H9 (cell line): ENCODE measurements around the gene INSYN1. TPM values are rescaled to one million over a fixed set of nuclear protein-coding genes. Genes with fewer than 3 reads are reported as not detected.

ENCODE experiments used
- DNase-seq: peaks from one replicate; pipeline ENCODE4 v3.0.0-alpha.2; 2017
- H2AFZ ChIP-seq: one replicate; pipeline ENCODE4 v1.6.1; 2013; ENCODE audit warnings: mild to moderate bottlenecking, low read length, control low read depth, moderate library complexity
- H2AK5ac ChIP-seq: 2 replicates; pipeline ENCODE4 v1.6.1; 2013; ENCODE audit warnings: low read length, control low read depth, mixed read lengths; ENCODE audit not compliant: insufficient read length
- H2BK120ac ChIP-seq: one replicate; pipeline ENCODE4 v1.6.1; 2013; ENCODE audit warnings: low read depth, mild to moderate bottlenecking, low read length, control low read depth, inconsistent platforms; ENCODE audit not compliant: poor library complexity, severe bottlenecking
- H2BK12ac ChIP-seq: 2 replicates; pipeline ENCODE4 v1.6.1; 2013; ENCODE audit warnings: low read length, control low read depth, mixed read lengths, low read depth; ENCODE audit not compliant: insufficient read length
- H2BK15ac ChIP-seq: 2 replicates; pipeline ENCODE4 v1.6.1; 2013; ENCODE audit warnings: low read depth, low read length, control low read depth
- H2BK20ac ChIP-seq: one replicate; pipeline ENCODE4 v1.6.1; 2013; ENCODE audit warnings: low read depth, mild to moderate bottlenecking, low read length, control low read depth, inconsistent platforms; ENCODE audit not compliant: poor library complexity, severe bottlenecking
- H2BK5ac ChIP-seq: 2 replicates; pipeline ENCODE4 v1.6.1; 2013; ENCODE audit warnings: low read length, control low read depth, mixed read lengths; ENCODE audit not compliant: insufficient read length
- H3K14ac ChIP-seq: 2 replicates; pipeline ENCODE4 v1.6.1; 2013; ENCODE audit warnings: low read length, control low read depth; ENCODE audit not compliant: insufficient read depth
- H3K18ac ChIP-seq: 2 replicates; pipeline ENCODE4 v1.6.1; 2013; ENCODE audit warnings: low read depth, mild to moderate bottlenecking, mixed read lengths, low read length, control low read depth; ENCODE audit not compliant: insufficient read length
- H3K23ac ChIP-seq: 2 replicates; pipeline ENCODE4 v1.6.1; 2013; ENCODE audit warnings: low read length, control low read depth, mixed read lengths, low read depth; ENCODE audit not compliant: insufficient read length
- H3K23me2 ChIP-seq: 2 replicates; pipeline ENCODE4 v1.6.1; 2013; ENCODE audit warnings: low read depth, mild to moderate bottlenecking, mixed read lengths, low read length, control low read depth; ENCODE audit not compliant: insufficient read length, poor library complexity, severe bottlenecking
- H3K27ac ChIP-seq: 2 replicates; pipeline ENCODE4 v1.5.1; 2013; ENCODE audit warnings: low read length, control low read depth, mixed read lengths, low read depth; ENCODE audit not compliant: insufficient read length
- H3K27me3 ChIP-seq: 2 replicates; pipeline ENCODE4 v1.6.1; 2013; ENCODE audit warnings: low read length, control low read depth, inconsistent platforms; ENCODE audit not compliant: insufficient read depth
- H3K4ac ChIP-seq: 2 replicates; pipeline ENCODE4 v1.6.1; 2013; ENCODE audit warnings: low read depth, mild to moderate bottlenecking, control low read depth, inconsistent platforms, low read length, moderate library complexity
- H3K4me1 ChIP-seq: 2 replicates; pipeline ENCODE4 v1.6.1; 2013; ENCODE audit warnings: low read length, control low read depth, inconsistent platforms; ENCODE audit not compliant: insufficient read depth
- H3K4me2 ChIP-seq: 2 replicates; pipeline ENCODE4 v1.6.1; 2013; ENCODE audit warnings: low read length, control low read depth, mixed read lengths; ENCODE audit not compliant: insufficient read length, insufficient read depth
- H3K56ac ChIP-seq: 2 replicates; pipeline ENCODE4 v1.6.1; 2013; ENCODE audit warnings: low read depth, mild to moderate bottlenecking, mixed read lengths, low read length, control low read depth; ENCODE audit not compliant: insufficient read length
- H3K79me1 ChIP-seq: 2 replicates; pipeline ENCODE4 v1.6.1; 2013; ENCODE audit warnings: low read depth, mild to moderate bottlenecking, moderate library complexity, low read length, control low read depth, inconsistent platforms; ENCODE audit not compliant: insufficient read depth, poor library complexity, severe bottlenecking
- H3K79me2 ChIP-seq: 2 replicates; pipeline ENCODE4 v1.6.1; 2013; ENCODE audit warnings: low read length, control low read depth, inconsistent platforms; ENCODE audit not compliant: insufficient read depth
- H3K9ac ChIP-seq: 2 replicates; pipeline ENCODE4 v1.6.1; 2013; ENCODE audit warnings: low read length, control low read depth, mixed read lengths; ENCODE audit not compliant: insufficient read length; ENCODE audit errors: extremely low read depth
- H3K9me3 ChIP-seq: one replicate; pipeline ENCODE4 v1.6.1; 2013; ENCODE audit warnings: low read depth, low read length, inconsistent platforms; ENCODE audit not compliant: control insufficient read depth
- H3T11ph ChIP-seq: one replicate; pipeline ENCODE4 v1.6.1; 2013; ENCODE audit warnings: mild to moderate bottlenecking, low read length, control low read depth, inconsistent platforms
- H4K20me1 ChIP-seq: one replicate; pipeline ENCODE4 v1.6.1; 2013; ENCODE audit not compliant: control insufficient read depth, insufficient read length, insufficient read depth
- H4K5ac ChIP-seq: 2 replicates; pipeline ENCODE4 v1.6.1; 2013; ENCODE audit warnings: low read depth, mild to moderate bottlenecking, mixed read lengths, low read length, control low read depth; ENCODE audit not compliant: insufficient read length
- H4K8ac ChIP-seq: replicated peaks from 2 replicates; pipeline ENCODE4 v1.6.1; 2013; ENCODE audit warnings: low read length, control low read depth, mixed read lengths, low read depth; ENCODE audit not compliant: insufficient read length
- H4K91ac ChIP-seq: 2 replicates; pipeline ENCODE4 v1.6.1; 2013; ENCODE audit warnings: low read depth, mild to moderate bottlenecking, moderate library complexity, mixed read lengths, low read length, control low read depth; ENCODE audit not compliant: insufficient read length
- H3K27ac Mint-ChIP-seq, 3 experiments: 2 replicates in 2 of 3; 3 replicates in 1 of 3; pipeline ENCODE4 v1.8.0; 2020 to 2021; ENCODE audit warnings: mixed read lengths in 3 of 3, mild to moderate bottlenecking in 1 of 3, moderate library complexity in 1 of 3
- H3K27me3 Mint-ChIP-seq: 2 replicates; pipeline ENCODE4 v1.8.0; 2021; ENCODE audit warnings: low read depth, mild to moderate bottlenecking, moderate library complexity, mixed read lengths
- H3K36me3 Mint-ChIP-seq, 3 experiments: 2 replicates in 2 of 3; 3 replicates in 1 of 3; pipeline ENCODE4 v1.8.0; 2020 to 2021; ENCODE audit warnings: low read depth in 3 of 3, mixed read lengths in 3 of 3; ENCODE audit not compliant: insufficient read depth in 1 of 3
- H3K4me1 Mint-ChIP-seq, 2 experiments: 2 replicates each; pipeline ENCODE4 v1.8.0; 2020; ENCODE audit warnings: mixed read lengths in 2 of 2
- H3K4me3 Mint-ChIP-seq, 2 experiments: 2 replicates in 1 of 2; 3 replicates in 1 of 2; pipeline ENCODE4 v1.8.0; 2020 to 2021; ENCODE audit warnings: mild to moderate bottlenecking in 2 of 2, mixed read lengths in 2 of 2, moderate library complexity in 1 of 2
- H3K9me3 Mint-ChIP-seq, 2 experiments: 2 replicates in 1 of 2; 3 replicates in 1 of 2; pipeline ENCODE4 v1.8.0; 2020; ENCODE audit warnings: mild to moderate bottlenecking in 2 of 2, mixed read lengths in 2 of 2, moderate library complexity in 1 of 2
- WGBS: extraction: QIAGEN DNeasy Blood & Tissue Kit; methylation state at CpG from one replicate; pipeline ENCODE4 v1.1.7; 2013; ENCODE audit warnings: missing lambda C conversion rate, low lambda C conversion rate, mixed read lengths; ENCODE audit not compliant: insufficient read length; ENCODE audit errors: extremely low coverage; 5-methylcytosine and 5-hydroxymethylcytosine counted together
- total RNA-seq: library from RNA; stranded (reverse); gene quantifications from 2 replicates; pipeline ENCODE4 v1.2.1, GENCODE V29; 2021
- TF ChIP-seq, protein P1 (sequence below): fragments of 200-600 bp; sonication (generic); conservative IDR thresholded peaks from 3 replicates; pipeline ENCODE4 v1.8.0; 2021; ENCODE audit warnings: antibody characterized with exemption, mild to moderate bottlenecking

INSYN1 gene
- total RNA-seq, 1 experiment from 2014 or later = 1.9 TPM

DNA sequence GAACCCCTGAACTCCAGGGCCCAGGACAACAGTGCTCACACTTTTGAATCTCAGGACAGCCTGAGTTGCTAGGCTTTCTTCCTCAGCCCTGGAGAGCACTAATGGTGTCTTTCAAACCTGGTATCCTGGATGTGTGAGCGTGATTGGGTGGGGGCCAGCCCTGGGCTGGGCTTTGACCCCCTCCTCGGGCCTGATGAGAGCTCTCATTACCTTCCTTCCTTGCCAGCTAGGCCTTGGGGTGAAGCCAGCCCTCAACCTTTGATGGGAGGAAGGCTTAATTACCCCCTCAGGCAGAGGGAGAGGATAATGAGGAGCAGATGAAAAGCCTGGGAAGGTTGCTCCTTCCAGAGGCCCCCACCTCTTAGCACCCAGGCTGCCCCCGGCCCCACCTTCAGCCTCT lies 31.1 kb upstream of the INSYN1 start:
- H2BK12ac ChIP-seq = no peak overlapping the region
- no peak overlapping the region for H4K91ac ChIP-seq
- H3K9me3 ChIP-seq = no peaks in the 10 kb centered on the region
- H3K9ac ChIP-seq = no peak overlapping the region
- no peak overlapping the region for H3T11ph ChIP-seq
- no peaks in the 10 kb centered on the region for H4K20me1 ChIP-seq
- DNase-seq = no peak
- H3K23ac ChIP-seq = no peak overlapping the region
- H2BK15ac ChIP-seq = no peak overlapping the region
- no peaks in the 10 kb centered on the region for H3K36me3 Mint-ChIP-seq
- H3K27me3 ChIP-seq = no peaks in the 10 kb centered on the region
- H2AFZ ChIP-seq = no peak overlapping the region
- no peak overlapping the region for H3K56ac ChIP-seq
- no peak overlapping the region for H3K14ac ChIP-seq
- no peak overlapping the region for H3K4ac ChIP-seq
- H3K79me1 ChIP-seq = no peaks in the 10 kb centered on the region
- peaks cover 17% of the 10 kb centered on the region; the same call in 1 of the 2 replicates for H3K4me1 ChIP-seq
- no peaks in the 10 kb centered on the region for H3K79me2 ChIP-seq
- no peak overlapping the region for H4K8ac ChIP-seq
- no peak overlapping the region for H3K27ac ChIP-seq
- TF ChIP-seq, protein P1, sequence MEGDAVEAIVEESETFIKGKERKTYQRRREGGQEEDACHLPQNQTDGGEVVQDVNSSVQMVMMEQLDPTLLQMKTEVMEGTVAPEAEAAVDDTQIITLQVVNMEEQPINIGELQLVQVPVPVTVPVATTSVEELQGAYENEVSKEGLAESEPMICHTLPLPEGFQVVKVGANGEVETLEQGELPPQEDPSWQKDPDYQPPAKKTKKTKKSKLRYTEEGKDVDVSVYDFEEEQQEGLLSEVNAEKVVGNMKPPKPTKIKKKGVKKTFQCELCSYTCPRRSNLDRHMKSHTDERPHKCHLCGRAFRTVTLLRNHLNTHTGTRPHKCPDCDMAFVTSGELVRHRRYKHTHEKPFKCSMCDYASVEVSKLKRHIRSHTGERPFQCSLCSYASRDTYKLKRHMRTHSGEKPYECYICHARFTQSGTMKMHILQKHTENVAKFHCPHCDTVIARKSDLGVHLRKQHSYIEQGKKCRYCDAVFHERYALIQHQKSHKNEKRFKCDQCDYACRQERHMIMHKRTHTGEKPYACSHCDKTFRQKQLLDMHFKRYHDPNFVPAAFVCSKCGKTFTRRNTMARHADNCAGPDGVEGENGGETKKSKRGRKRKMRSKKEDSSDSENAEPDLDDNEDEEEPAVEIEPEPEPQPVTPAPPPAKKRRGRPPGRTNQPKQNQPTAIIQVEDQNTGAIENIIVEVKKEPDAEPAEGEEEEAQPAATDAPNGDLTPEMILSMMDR = no peak
- H2AK5ac ChIP-seq = no peak overlapping the region
- no peak overlapping the region for H3K18ac ChIP-seq
- H2BK120ac ChIP-seq = no peak overlapping the region
- H3K9me3 Mint-ChIP-seq = no peaks in the 10 kb centered on the region
- no peak overlapping the region for H2BK20ac ChIP-seq
- WGBS = no CpG with 5 or more reads among the region's 3 CpGs
- no peak overlapping the region for H3K4me3 Mint-ChIP-seq
- H3K27ac Mint-ChIP-seq = peak overlapping the region in 1 of 3 experiments; percentile 53; a peak in 2 of 7 replicates
- peaks cover 50 to 66% of the 10 kb centered on the region in 2 experiments for H3K4me1 Mint-ChIP-seq
- H4K5ac ChIP-seq = no peak overlapping the region
- H3K4me2 ChIP-seq = no peak overlapping the region
- H2BK5ac ChIP-seq = no peak overlapping the region
- H3K23me2 ChIP-seq = no peaks in the 10 kb centered on the region
- peaks cover 5% of the 10 kb centered on the region for H3K27me3 Mint-ChIP-seq
